Stimulated activated naive CD8-positive, alpha-beta T cell treated with anti-CD3 and anti-CD28 coated beads, Interleukin-15, Interleukin-2, amounts not matched to agents 100 U/mL and 50 U/mL, for 24 hours (primary cell): ENCODE measurements around the gene BMP7.

ENCODE experiments used
- ATAC-seq: fragments of 150-1000 bp; cut with Tn5 transposase; one replicate; pipeline ENCODE4 v1.10.0; 2021
- DNase-seq: peaks from one replicate; pipeline ENCODE4 v3.0.0; 2021

The BMP7 gene

DNA sequence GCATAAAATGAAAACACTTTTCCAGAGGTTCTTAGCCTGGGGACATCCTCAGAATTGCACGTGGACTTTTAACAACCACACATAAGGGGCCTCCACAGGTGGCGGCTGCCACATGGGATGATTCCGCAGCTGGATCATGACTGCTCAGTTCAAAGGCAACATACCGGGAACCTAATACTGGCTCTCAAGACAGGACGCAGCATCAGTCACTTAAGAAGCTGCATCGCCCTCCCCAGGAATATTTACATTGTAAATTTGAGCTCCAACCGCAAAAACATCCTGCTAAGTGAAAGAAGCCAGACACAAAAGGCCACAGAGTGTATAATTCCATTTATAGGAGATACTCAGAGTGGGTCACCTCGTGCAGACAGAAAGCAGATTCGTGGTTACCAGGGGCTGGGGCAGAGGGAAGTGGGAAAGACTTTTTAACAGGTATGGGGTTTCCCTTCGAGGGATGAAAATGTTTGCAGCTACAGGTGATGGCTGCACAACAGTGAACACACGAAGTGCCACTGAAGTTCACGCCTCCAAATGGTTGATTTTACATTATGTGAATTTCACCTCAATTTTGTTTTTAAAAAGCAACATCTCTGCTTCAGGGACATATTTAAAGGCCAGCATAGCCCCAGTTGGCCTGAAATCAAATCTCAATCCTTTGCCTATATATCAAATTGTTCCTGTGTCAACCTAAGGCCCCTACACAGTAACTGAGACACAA, 141.5 kb downstream of the BMP7 start:
- no peak for ATAC-seq
- DNase-seq, result no peak

DNA sequence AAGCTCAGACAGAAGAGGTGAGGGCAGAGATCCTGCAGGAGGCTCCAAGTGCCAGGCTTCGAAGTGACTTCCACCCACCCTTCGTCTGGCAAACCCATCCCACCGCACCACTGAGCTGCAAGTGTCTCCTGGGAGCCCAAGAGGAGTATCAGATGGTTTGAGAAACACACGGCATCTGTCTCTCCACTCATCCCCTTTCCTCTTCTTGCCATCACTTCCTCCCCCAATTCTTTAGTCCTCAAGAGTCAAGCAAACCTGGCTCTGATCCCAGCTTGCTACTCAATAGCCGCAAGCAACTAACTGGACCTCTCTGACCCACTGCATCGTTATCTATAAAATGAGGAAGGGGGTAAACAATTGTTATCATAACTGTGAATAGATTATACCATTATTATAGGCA, 142.1 kb downstream of the BMP7 start:
- DNase-seq (no peak), ATAC-seq (no peak)

DNA sequence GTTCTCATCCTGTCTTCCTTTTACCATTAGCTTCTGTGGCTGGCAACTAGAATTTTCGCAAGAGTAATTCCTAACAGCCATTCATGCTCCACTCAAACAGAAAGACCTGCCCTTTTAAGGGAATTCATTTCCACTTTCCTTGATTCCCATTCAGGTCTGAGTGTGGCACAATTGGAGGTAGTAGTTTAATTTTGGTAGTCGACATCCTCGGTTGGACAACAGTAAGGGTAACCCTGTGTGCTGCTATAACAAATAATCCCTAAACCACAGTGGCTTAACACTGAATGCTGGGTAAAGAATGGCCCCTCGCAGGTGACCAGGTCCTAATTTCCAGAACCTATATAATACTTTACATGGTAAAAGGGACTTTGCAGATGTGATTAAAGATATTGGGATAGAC, 142.9 kb downstream of the BMP7 start:
- no peak for DNase-seq
- ATAC-seq, result no peak

DNA sequence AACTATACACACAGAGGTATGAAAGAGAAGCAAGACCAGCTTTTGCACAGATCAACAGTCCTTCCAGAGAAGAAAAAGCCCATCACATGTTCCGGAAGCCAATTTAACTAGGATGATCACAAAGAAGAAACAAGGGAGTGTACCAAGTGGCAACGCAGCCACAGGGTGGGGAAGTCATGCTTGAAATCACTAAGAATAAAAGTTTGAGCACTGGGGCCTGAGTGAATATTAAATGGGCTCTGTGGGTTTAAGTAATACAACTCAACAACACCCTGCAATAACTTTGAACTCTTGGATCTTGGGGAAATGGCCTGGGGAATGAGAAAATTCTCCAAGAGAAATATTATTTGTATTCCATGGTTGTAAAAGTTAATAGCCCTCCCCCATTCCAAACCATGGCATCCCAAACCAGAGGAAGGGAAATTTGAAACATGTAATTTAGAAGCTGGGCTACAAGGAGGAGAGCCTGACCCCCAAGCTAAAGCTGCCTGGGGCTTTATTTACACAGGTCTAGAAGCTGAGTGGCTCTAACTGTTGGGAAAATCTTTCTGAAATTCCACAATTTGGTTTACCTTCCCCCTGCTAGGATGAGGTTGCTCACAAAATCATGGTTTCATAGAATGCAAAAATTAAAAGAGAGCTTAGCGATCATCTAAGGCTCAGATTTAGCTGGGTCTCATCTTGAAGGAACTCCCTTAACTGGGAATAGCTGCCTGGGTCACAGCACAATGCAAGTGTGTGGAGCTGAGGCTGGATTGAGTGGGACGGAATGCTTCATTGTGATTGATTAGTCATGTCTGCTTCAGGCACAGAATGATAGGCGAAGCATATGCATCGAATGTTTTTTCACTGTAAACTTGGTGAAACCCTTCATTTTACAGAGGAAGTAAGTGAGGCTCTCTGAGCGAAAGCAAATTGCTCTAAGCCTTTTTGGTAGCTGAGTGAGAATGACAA, 143.6 kb downstream of the BMP7 start:
- DNase-seq (no peak), ATAC-seq (no peak)

DNA sequence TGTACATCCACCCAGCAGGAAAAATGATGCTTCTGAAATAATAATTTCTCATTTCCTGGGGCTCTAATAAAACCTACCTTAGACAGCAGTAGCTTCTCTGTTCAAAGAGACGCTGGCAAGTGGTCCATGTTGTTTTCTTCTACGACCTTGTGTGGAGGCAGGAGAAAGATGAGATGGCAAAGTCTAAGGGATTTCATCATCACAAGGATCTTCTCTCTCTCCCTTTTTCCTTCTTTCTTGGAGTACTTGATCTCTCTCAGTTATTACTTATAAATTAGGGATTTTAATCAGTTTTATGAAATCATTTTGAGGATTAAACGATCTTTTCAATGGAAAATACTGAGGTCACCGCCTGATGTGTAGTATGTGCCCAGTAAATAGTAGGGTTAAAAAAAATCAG, 147.5 kb downstream of the BMP7 start:
- ATAC-seq (no peak), DNase-seq (no peak)
